T-helper 1 cell treated with Interleukin-12 subunit alpha and Interleukin-12 subunit beta and Interleukin-4 antibody, amounts not matched to agents 30 μg/mL and 1 μg/mL, for 36 hours (primary cell): Measurements from ENCODE around the gene ATXN7.

Source experiments
- H3K27ac Mint-ChIP-seq: one replicate; pipeline ENCODE4 v1.8.0; 2021; ENCODE audit warnings: mild to moderate bottlenecking, mixed read lengths
- H3K27me3 Mint-ChIP-seq: one replicate; pipeline ENCODE4 v1.8.0; 2021; ENCODE audit warnings: low read depth, mixed read lengths
- H3K36me3 Mint-ChIP-seq: one replicate; pipeline ENCODE4 v1.8.0; 2021; ENCODE audit warnings: low read depth, mixed read lengths
- H3K4me1 Mint-ChIP-seq: one replicate; pipeline ENCODE4 v1.8.0; 2021; ENCODE audit warnings: low read depth, mixed read lengths
- H3K4me3 Mint-ChIP-seq: one replicate; pipeline ENCODE4 v1.8.0; 2021; ENCODE audit warnings: mild to moderate bottlenecking, moderate library complexity, mixed read lengths
- H3K9me3 Mint-ChIP-seq: one replicate; pipeline ENCODE4 v1.8.0; 2021; ENCODE audit warnings: mixed read lengths

Gene ATXN7

DNA sequence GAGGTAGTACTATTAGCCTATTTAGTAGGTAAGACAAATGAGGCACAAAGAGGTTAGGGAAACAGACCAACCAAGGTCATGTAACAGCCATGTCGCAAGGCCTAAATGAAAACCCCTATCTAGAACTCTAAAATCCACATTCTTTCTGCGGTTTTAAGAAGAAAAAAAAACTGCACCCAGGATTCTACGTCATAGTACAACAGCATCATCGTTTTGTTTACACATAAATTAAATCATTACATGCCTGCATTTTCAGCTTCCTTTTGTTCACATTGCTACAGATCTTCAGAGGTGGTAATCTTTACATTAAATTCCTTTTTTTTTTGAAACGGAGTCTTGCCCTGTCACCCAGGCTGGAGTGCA lies 160.2 kb downstream of the ATXN7 start:
- H3K27ac Mint-ChIP-seq = peak overlapping the region; percentile 79
- peaks cover 21% of the 10 kb centered on the region for H3K36me3 Mint-ChIP-seq
- no peaks in the 10 kb centered on the region for H3K9me3 Mint-ChIP-seq
- peak overlapping the region; percentile 86 for H3K4me3 Mint-ChIP-seq
- H3K27me3 Mint-ChIP-seq = peaks cover 21% of the 10 kb centered on the region
- peaks cover 27% of the 10 kb centered on the region for H3K4me1 Mint-ChIP-seq

DNA sequence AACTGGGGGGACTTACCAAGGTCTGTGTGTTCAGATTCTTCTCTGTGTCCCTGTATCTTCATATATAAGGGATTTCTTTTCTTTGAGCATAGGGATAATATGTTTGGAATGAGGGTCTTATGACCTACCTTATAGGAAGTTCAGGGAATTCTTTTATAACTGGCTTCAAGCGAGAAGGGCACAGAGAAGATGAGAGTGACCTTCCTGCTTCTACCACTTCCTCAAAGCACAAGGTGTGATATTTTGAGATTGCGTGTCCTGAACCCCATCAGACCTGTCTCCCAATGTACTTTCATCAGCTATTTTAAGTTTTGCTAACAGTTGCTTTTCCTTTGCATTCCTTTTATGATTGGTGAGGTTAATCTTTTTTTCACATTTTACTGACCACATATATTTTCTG lies 162.7 kb downstream of the ATXN7 start:
- Mint-ChIP-seq H3K4me3 (no peak overlapping the region), H3K36me3 (peaks cover 15% of the 10 kb centered on the region), H3K4me1 (peaks cover 26% of the 10 kb centered on the region), H3K27ac (no peak overlapping the region), H3K9me3 (no peaks in the 10 kb centered on the region), H3K27me3 (peaks cover 37% of the 10 kb centered on the region)

DNA sequence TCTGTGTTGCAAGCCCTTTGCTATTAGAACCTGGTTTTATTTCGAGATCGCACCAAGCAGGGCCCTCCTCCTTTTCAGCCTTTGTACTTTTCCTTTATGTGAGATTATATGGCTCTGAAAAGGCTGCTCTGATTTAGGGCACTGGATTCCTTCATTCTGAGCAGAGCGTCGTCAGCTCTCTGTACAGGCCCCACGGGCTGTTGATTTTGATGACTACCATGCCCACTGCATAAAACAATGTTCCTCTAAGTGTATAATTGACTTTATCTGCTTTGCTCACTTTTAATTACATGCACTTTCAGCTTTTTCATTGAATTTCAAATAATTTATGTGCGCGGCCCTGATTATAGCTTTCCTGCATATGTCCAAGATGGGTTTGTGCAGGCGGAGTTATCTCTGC lies 164.0 kb downstream of the ATXN7 start:
- peaks cover 3% of the 10 kb centered on the region for H3K36me3 Mint-ChIP-seq
- peaks cover 42% of the 10 kb centered on the region for H3K27me3 Mint-ChIP-seq
- H3K4me1 Mint-ChIP-seq = peaks cover 15% of the 10 kb centered on the region
- no peak overlapping the region for H3K4me3 Mint-ChIP-seq
- H3K27ac Mint-ChIP-seq = no peak overlapping the region
- no peaks in the 10 kb centered on the region for H3K9me3 Mint-ChIP-seq

DNA sequence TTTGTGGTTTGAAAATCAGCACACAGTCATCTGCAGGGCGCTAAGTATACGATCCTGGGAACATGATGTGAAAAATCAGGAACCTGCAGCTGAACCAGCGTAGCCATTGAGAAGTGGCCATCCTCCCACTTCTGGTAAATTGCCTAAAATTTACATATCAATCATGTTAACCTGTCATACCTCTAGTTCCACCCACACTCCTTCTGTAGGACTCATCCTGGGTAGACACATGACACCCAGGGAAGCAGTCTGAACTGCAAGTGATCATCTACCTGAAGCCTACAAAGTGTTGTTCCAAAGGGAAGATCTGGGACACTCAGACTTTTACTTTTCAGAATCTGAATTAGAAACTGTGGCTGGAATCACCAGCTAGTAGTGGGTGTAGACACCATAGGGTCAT lies 165.1 kb downstream of the ATXN7 start:
- Mint-ChIP-seq H3K9me3 (no peaks in the 10 kb centered on the region), H3K4me1 (peaks cover 11% of the 10 kb centered on the region), H3K27me3 (peaks cover 46% of the 10 kb centered on the region), H3K36me3 (peaks cover 2% of the 10 kb centered on the region), H3K4me3 (no peak overlapping the region), H3K27ac (no peak overlapping the region)

DNA sequence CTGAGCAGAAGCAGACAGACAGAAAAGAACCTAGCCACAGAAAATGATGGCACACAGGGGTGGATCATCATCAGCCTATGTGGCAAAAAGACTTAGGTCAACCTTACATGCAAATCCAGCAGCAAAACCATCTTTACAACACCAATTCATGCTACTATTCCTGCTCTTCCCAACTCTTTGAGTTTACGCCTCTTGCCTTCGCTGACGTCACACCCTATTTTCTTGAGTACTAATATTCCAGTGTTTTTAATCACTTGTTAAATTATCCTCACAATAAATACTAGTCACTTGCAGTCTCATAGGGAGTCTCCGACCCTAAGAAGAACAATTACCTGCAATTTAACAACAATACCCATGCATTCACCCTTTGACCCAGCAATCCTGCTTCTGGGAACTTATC lies 165.6 kb downstream of the ATXN7 start:
- H3K9me3 Mint-ChIP-seq = peaks cover 5% of the 10 kb centered on the region
- H3K4me3 Mint-ChIP-seq = no peak overlapping the region
- no peak overlapping the region for H3K27ac Mint-ChIP-seq
- peaks cover 8% of the 10 kb centered on the region for H3K4me1 Mint-ChIP-seq
- H3K36me3 Mint-ChIP-seq = no peaks in the 10 kb centered on the region
- H3K27me3 Mint-ChIP-seq = peaks cover 48% of the 10 kb centered on the region

DNA sequence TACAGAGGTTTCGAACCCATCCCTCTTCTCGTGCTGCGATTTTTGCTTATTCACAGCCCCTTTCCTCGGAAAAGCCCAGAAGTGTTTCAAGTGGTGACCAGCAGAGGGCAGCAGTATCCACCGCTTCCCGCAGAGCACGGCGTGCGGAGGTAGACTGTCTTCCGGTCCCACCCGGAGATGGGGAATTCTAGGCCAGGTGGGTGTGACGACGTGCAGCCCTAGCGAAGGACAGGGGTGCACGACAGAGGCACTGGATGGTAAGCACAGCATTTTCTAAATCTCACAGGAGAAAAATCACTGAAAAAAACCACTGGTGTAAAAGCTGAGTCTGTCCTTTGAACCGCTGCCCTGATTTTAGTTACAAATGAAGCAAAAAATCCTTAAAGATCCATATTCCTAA lies 167.1 kb downstream of the ATXN7 start:
- H3K27me3 Mint-ChIP-seq = peaks cover 59% of the 10 kb centered on the region

DNA sequence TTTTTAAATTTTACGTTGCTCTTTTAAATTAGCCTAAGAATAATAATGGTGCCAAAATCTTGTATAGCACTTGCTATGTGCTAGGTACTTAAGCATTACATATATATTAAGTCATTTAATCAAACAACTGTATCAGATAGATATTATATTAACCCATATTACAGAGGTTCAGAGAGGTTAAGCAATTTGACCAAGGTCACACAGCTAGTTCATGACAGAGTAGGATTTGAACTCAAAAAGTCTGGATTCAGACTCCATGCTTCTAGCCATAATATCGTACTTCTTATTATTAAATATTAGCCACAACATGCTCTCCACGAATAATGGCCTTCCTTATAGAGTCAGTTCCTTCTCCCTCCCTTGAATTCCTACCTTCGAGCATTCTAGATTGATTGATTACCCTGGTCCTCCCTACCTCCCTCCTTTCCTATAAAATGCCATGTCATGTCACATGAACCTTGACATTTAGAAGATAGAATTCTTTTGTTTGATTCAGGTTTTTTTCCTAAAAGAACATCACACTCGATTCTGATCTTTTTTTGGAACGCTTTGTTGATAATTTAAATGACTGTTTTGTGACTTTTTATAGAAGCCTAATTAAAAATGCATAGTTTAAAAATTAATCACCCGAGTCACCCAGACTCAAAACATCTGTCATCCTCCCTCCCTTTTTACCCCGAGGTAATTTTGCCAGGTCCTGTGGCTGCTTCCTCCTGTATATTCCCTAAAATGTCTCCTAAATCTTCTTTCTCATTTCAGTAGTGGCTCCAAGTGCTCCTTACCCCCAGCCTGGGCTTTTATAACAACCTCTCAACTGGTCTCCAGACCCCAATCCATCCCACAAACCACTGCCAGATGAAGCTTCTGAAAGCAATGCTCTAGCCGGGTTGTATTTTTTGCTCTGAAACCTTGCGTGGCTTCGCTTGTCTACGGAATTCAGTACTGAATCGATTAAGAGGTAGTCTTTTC lies 168.2 kb downstream of the ATXN7 start:
- no peak overlapping the region for H3K27ac Mint-ChIP-seq
- H3K4me1 Mint-ChIP-seq = peaks cover 8% of the 10 kb centered on the region
- H3K36me3 Mint-ChIP-seq = no peaks in the 10 kb centered on the region
- H3K9me3 Mint-ChIP-seq = peaks cover 8% of the 10 kb centered on the region
- H3K4me3 Mint-ChIP-seq = no peak overlapping the region
- H3K27me3 Mint-ChIP-seq = peaks cover 59% of the 10 kb centered on the region

More for the DNA sequence above, 167.1 kb downstream of the ATXN7 start:
- peak overlapping the region; percentile 58 for H3K27ac Mint-ChIP-seq
- H3K4me3 Mint-ChIP-seq = peak overlapping the region; percentile 69
- H3K9me3 Mint-ChIP-seq = peaks cover 8% of the 10 kb centered on the region
- no peaks in the 10 kb centered on the region for H3K36me3 Mint-ChIP-seq
- peaks cover 8% of the 10 kb centered on the region for H3K4me1 Mint-ChIP-seq

DNA sequence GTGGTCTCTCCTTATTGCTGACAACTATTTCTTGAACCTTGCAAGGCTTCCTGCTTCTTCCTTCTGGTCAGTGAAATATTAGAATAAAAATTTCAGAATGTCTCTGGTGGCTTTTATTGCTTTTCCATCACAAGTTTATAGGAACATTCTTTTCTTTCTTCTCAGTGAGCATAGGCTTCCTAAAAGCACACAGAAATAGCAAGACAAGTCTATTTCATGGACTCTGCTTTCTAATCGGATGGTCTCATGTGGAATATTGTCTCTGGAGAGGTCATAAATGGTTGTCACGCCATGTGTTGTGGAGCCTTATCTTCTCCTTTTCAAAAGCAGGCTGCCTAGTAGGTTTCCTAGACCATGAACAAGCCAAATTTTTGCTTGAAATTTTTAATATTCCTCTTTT lies 169.4 kb downstream of the ATXN7 start:
- Mint-ChIP-seq H3K4me3 (no peak overlapping the region), H3K4me1 (peaks cover 8% of the 10 kb centered on the region), H3K27ac (no peak overlapping the region), H3K27me3 (peaks cover 46% of the 10 kb centered on the region), H3K9me3 (peaks cover 8% of the 10 kb centered on the region), H3K36me3 (no peaks in the 10 kb centered on the region)

DNA sequence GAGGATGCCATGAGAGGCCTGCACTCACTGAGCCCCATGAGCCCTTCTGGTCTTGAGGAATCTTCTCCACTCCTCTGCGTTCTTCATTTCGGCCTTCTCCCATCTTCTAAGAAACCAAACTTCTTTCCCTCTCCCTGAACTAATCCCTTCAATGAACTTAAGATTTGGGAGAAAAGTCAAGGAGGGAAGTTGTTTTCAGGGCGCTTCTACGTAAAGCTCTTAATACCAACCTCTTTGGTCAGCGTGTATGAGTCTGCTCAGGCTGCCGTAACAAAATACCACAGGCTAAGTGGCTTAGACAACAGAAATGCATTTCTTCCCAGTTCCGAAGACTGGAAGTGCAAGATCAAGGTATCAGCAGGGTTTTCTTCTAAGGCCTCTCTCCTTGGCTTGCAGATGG lies 173.4 kb downstream of the ATXN7 start:
- H3K27me3 Mint-ChIP-seq = peaks cover 32% of the 10 kb centered on the region
- no peak overlapping the region for H3K4me3 Mint-ChIP-seq
- H3K36me3 Mint-ChIP-seq = no peaks in the 10 kb centered on the region
- H3K4me1 Mint-ChIP-seq = no peaks in the 10 kb centered on the region
- H3K9me3 Mint-ChIP-seq = peaks cover 8% of the 10 kb centered on the region
- H3K27ac Mint-ChIP-seq = no peak overlapping the region

DNA sequence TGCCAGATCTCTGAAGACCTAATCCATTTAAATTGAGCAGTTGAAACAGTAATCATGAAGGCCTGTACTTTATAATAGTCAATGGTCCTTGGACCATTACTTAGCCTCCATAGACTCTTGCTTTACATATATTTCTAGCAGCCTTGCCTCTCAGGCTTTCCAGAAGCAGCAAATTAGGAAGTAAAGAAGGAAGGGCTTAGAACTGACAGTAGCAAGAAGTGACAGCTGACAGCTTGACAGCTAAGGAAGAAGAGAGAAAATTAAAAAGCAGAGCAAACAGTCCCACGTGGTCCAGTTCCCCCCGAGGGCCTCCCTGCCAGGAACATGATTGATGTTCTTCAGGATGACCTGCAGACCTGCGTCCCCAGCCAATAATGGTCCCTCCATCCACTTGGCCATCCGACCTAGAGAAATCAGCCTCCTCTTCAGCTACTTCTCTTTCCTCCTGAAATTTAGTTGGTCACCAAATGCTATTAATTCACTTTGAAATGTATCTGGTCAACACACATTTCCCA lies 174.6 kb downstream of the ATXN7 start:
- Mint-ChIP-seq H3K36me3 (no peaks in the 10 kb centered on the region), H3K4me1 (no peaks in the 10 kb centered on the region), H3K27ac (no peak overlapping the region), H3K27me3 (peaks cover 25% of the 10 kb centered on the region), H3K9me3 (peaks cover 8% of the 10 kb centered on the region), H3K4me3 (no peak overlapping the region)

DNA sequence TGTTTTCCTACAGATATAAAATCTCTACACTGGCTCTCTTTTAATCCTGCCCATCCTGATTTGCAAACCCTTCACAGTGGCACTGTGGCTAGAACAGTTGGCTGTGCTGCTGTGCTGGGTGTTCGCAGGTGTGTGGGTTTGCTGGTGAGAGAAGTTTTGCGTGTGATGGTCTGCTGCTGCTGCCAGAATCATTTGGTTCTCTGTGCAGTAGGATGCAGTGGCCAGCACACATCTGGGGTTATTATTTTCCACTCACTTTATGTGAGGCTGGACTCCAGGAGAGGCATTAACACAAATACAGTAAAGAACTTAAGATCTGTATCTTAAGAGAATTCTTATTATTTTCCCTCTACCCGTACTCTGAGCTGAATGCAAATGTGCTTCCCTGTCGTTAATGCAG lies 175.7 kb downstream of the ATXN7 start:
- no peaks in the 10 kb centered on the region for H3K4me1 Mint-ChIP-seq
- H3K27me3 Mint-ChIP-seq = peaks cover 27% of the 10 kb centered on the region
- no peak overlapping the region for H3K4me3 Mint-ChIP-seq
- no peaks in the 10 kb centered on the region for H3K36me3 Mint-ChIP-seq
- no peak overlapping the region for H3K27ac Mint-ChIP-seq
- H3K9me3 Mint-ChIP-seq = peaks cover 2% of the 10 kb centered on the region

DNA sequence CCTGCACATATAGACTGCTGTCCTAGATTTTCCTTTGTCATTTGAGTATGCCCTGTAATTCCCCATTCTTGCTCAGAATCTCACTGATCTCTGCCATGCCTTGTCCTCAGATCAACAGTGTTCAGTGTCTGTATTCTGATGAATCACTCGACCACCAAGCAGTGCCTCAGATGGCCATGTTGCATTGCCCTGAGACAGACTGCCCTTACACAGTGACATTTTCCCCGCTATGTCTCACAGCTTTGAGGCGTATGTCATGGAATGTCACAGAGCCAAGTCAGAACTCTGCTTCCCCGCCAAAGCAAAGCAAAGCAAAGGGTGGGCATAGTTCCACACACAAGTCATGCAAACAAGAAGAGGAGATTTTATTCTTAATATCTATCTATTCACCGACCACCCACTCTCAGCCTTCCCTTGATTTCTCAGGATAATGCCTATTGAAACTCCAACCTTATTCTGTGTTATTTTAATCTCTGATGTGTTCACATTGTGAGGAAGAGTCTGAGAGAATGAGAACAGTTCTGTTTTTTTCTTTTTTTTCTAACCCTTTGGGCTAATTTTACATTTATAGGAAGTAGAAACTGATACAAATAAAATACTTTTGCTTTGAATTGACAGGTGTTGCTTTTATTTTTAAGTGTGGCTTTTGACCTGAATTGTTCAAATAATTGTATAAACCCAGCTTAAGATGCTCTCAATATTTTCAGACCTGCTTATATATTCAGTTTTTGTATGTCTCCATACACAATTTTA lies 176.5 kb downstream of the ATXN7 start:
- no peak overlapping the region for H3K27ac Mint-ChIP-seq
- no peaks in the 10 kb centered on the region for H3K9me3 Mint-ChIP-seq
- H3K4me3 Mint-ChIP-seq = no peak overlapping the region
- H3K36me3 Mint-ChIP-seq = no peaks in the 10 kb centered on the region
- H3K27me3 Mint-ChIP-seq = peaks cover 18% of the 10 kb centered on the region
- H3K4me1 Mint-ChIP-seq = no peaks in the 10 kb centered on the region

DNA sequence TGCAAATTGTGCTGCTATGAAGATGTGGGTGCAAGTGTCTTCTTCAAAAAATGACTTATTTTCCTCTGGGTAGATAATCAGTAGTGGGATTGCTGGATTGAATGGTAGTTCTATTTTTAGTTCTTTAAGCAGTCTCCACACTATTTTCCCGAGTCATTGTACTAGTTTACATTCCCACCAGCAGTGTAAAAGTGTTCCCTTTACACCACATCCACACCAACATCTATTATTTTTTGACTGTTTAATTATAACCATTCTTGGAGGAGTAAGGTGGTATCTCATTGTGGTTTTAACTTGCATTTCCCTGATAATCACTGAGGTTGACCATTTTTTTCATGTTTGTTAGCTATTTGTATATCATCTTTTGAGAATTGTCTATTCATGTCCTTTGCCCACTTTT lies 179.3 kb downstream of the ATXN7 start:
- Mint-ChIP-seq H3K36me3 (no peaks in the 10 kb centered on the region), H3K27ac (no peak overlapping the region), H3K9me3 (no peaks in the 10 kb centered on the region), H3K4me1 (no peaks in the 10 kb centered on the region), H3K27me3 (peaks cover 17% of the 10 kb centered on the region), H3K4me3 (no peak overlapping the region)

DNA sequence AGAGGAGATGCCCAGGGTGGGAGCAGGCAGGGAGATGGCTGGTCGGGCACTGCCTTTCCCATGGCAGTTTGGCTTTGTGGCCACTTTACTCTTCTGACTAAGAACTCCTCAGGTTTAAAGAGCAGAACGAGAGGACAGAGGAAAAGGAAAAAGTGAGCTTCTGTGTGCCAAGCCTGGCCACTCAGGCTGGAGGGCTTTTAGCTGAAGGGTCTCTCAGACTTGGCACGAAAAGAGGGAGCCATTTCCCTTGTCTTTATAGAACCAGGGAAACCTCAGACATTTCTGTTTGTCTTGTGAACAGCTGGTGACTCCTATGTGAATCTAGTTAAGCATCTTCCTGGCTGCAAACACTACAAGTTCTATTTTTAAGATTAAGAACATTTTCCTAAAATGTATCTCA lies 182.9 kb downstream of the ATXN7 start:
- no peak overlapping the region for H3K27ac Mint-ChIP-seq
- H3K27me3 Mint-ChIP-seq = peaks cover 9% of the 10 kb centered on the region
- peaks cover 5% of the 10 kb centered on the region for H3K4me1 Mint-ChIP-seq
- no peak overlapping the region for H3K4me3 Mint-ChIP-seq
- no peaks in the 10 kb centered on the region for H3K36me3 Mint-ChIP-seq
- H3K9me3 Mint-ChIP-seq = no peaks in the 10 kb centered on the region
